Cardiac muscle cell (in vitro differentiated cells and primary cell): ENCODE results near the gene VSIG4. TPM values are rescaled to one million over a fixed set of nuclear protein-coding genes. Genes with fewer than 3 reads are reported as not detected.

ENCODE experiments used
- DNase-seq, 2 donors: peaks; one replicate each; pipeline versions ENCODE4 v3.0.0 to v3.0.0-alpha.2; 2010 to 2017; ENCODE audit warnings: low read depth in 1 of 2, low spot score in 1 of 2
- H3K27ac ChIP-seq: fragments of 200-600 bp; sonication (generic); 2 replicates; pipeline ENCODE4 v1.5.1; 2016
- H3K27me3 ChIP-seq: fragments of 200-600 bp; sonication (generic); 2 replicates; pipeline ENCODE4 v1.6.0; 2016; ENCODE audit warnings: control low read depth
- H3K36me3 ChIP-seq: fragments of 200-600 bp; sonication (generic); 2 replicates; pipeline ENCODE4 v1.5.1; 2016; ENCODE audit warnings: control low read depth
- H3K4me1 ChIP-seq: fragments of 200-600 bp; sonication (generic); 2 replicates; pipeline ENCODE4 v1.8.1; 2017; ENCODE audit warnings: low read depth, mild to moderate bottlenecking, mixed run types
- H3K4me3 ChIP-seq: fragments of 200-600 bp; sonication (generic); 2 replicates; pipeline ENCODE4 v1.5.1; 2016; ENCODE audit warnings: mild to moderate bottlenecking
- H3K9me3 ChIP-seq: fragments of 200-600 bp; sonication (generic); 2 replicates; pipeline ENCODE4 v1.5.1; 2017; ENCODE audit warnings: low read depth, mild to moderate bottlenecking, control low read depth
- CTCF ChIP-seq: IDR thresholded peaks from 2 replicates; pipeline ENCODE4 v1.5.1; 2012; ENCODE audit warnings: low read depth, mild to moderate bottlenecking, low read length
- polyA plus RNA-seq: library from polyadenylated mRNA; unstranded; fragments of >200 nt; fragmentation: Nextera tagmentation; extraction: Ambion mirVana; gene quantifications from 2 replicates; pipeline ENCODE4 v1.2.1, GENCODE V29; 2016
- total RNA-seq: library from RNA; depleted of rRNA; stranded (reverse); fragments of >200 nt; gene quantifications from 2 replicates; pipeline ENCODE4 v1.2.3, GENCODE V29; 2016

The VSIG4 gene
- total and polyA plus RNA-seq, 2 experiments from 2014 or later, result not detected

GRCh38 chrX:66016905-66017658 lies 22.8 kb downstream of the VSIG4 start:
- H3K36me3 ChIP-seq, result no peaks in the 10 kb centered on the region
- no peaks in the 10 kb centered on the region for H3K9me3 ChIP-seq
- no peak overlapping the region for H3K4me3 ChIP-seq
- no peaks in the 10 kb centered on the region for H3K27me3 ChIP-seq
- no peak for DNase-seq
- H3K27ac ChIP-seq, result no peak overlapping the region
- H3K4me1 ChIP-seq, result no peaks in the 10 kb centered on the region
- no peak for TF ChIP-seq CTCF

- TF ChIP-seq CTCF, result no peak
- no peak for DNase-seq
- no peaks in the 10 kb centered on the region for H3K36me3 ChIP-seq
- no peaks in the 10 kb centered on the region for H3K9me3 ChIP-seq
- no peak overlapping the region for H3K27ac ChIP-seq
- no peaks in the 10 kb centered on the region for H3K4me1 ChIP-seq
- no peak overlapping the region for H3K4me3 ChIP-seq
- H3K27me3 ChIP-seq, result no peaks in the 10 kb centered on the region
Measured at GRCh38 chrX:66015900-66016689, 23.8 kb downstream of the VSIG4 start.

GRCh38 chrX:66015152-66015831 lies 24.6 kb downstream of the VSIG4 start:
- TF ChIP-seq CTCF, result no peak
- no peak overlapping the region for H3K27ac ChIP-seq
- no peak overlapping the region for H3K4me3 ChIP-seq
- DNase-seq, result peak in 1 of 2 donors; percentile 18
- no peaks in the 10 kb centered on the region for H3K9me3 ChIP-seq
- no peaks in the 10 kb centered on the region for H3K4me1 ChIP-seq
- H3K27me3 ChIP-seq, result no peaks in the 10 kb centered on the region
- H3K36me3 ChIP-seq, result no peaks in the 10 kb centered on the region

GRCh38 chrX:66014556-66014955 lies 25.3 kb downstream of the VSIG4 start:
- no peak overlapping the region for H3K4me3 ChIP-seq
- no peaks in the 10 kb centered on the region for H3K9me3 ChIP-seq
- TF ChIP-seq CTCF, result no peak
- no peaks in the 10 kb centered on the region for H3K36me3 ChIP-seq
- no peak for DNase-seq
- no peaks in the 10 kb centered on the region for H3K4me1 ChIP-seq
- H3K27me3 ChIP-seq, result no peaks in the 10 kb centered on the region
- H3K27ac ChIP-seq, result no peak overlapping the region

GRCh38 chrX:66014084-66014483 lies 25.8 kb downstream of the VSIG4 start:
- H3K27ac ChIP-seq, result no peak overlapping the region
- no peak for TF ChIP-seq CTCF
- H3K36me3 ChIP-seq, result no peaks in the 10 kb centered on the region
- H3K4me1 ChIP-seq, result no peaks in the 10 kb centered on the region
- no peaks in the 10 kb centered on the region for H3K9me3 ChIP-seq
- H3K4me3 ChIP-seq, result no peak overlapping the region
- H3K27me3 ChIP-seq, result no peaks in the 10 kb centered on the region
- DNase-seq, result no peak
